HL-60 (cell line): ENCODE results near the gene RIPK3.

Experiments used
- DNase-seq, 2 experiments: peaks; one replicate each; pipeline ENCODE4 v3.0.0-alpha.2; 2010 to 2020; ENCODE audit warnings: low read depth in 1 of 2, low spot score in 1 of 2
- H3K27ac ChIP-seq: fragments of 250-450 bp; sonication (Bioruptor Pico); replicated peaks from 2 replicates; pipeline ENCODE4 v1.5.1; 2020; ENCODE audit warnings: mild to moderate bottlenecking, moderate library complexity
- H3K27me3 ChIP-seq: fragments of 250-450 bp; sonication (Bioruptor Pico); 2 replicates; pipeline ENCODE4 v1.5.1; 2021; ENCODE audit warnings: mild to moderate bottlenecking, moderate library complexity; ENCODE audit not compliant: insufficient read depth, poor library complexity, severe bottlenecking
- H3K4me3 ChIP-seq: replicated peaks from 2 replicates; pipeline ENCODE4 v1.5.1; 2011; ENCODE audit warnings: mild to moderate bottlenecking, control low read depth, low read length; ENCODE audit not compliant: insufficient read depth
- CTCF ChIP-seq: IDR thresholded peaks from one replicate; pipeline ENCODE4 v1.5.1; 2011; ENCODE audit warnings: low read length, control low read depth, inconsistent platforms; ENCODE audit not compliant: insufficient read depth
- GABPA ChIP-seq: IDR thresholded peaks from 2 replicates; pipeline ENCODE4 v1.6.1; 2012; ENCODE audit warnings: low read depth
- POLR2AphosphoS5 ChIP-seq: IDR thresholded peaks from 2 replicates; pipeline ENCODE4 v1.6.1; 2012; ENCODE audit warnings: low read depth
- REST ChIP-seq: IDR thresholded peaks from 2 replicates; pipeline ENCODE4 v1.6.1; 2012; ENCODE audit warnings: low read depth; ENCODE audit not compliant: insufficient replicate concordance
- SPI1 ChIP-seq: IDR thresholded peaks from 2 replicates; pipeline ENCODE4 v1.6.1; 2012; ENCODE audit warnings: low read depth, mild to moderate bottlenecking, borderline replicate concordance

RIPK3 gene

GRCh38 chr14:24340606-24341005 lies 815 bp upstream of the RIPK3 start:
- H3K27me3 ChIP-seq = no peaks in the 10 kb centered on the region
- no peak overlapping the region for H3K27ac ChIP-seq
- DNase-seq = no peak
- no peak overlapping the region for H3K4me3 ChIP-seq
- no peak for TF ChIP-seq REST
- no peak for TF ChIP-seq CTCF
- TF ChIP-seq SPI1 = no peak
- no peak for TF ChIP-seq POLR2AphosphoS5
- TF ChIP-seq GABPA = no peak

GRCh38 chr14:24338843-24339242 lies 948 bp downstream of the RIPK3 start:
- Histone ChIP-seq H3K4me3 (peak overlapping the region; percentile 46), H3K27ac (no peak overlapping the region), H3K27me3 (peaks cover 8% of the 10 kb centered on the region)
- no peak for TF ChIP-seq POLR2AphosphoS5
- TF ChIP-seq GABPA = no peak
- TF ChIP-seq CTCF = no peak
- no peak for TF ChIP-seq SPI1
- TF ChIP-seq REST = no peak
- DNase-seq = no peak

- H3K27me3 ChIP-seq = peaks cover 8% of the 10 kb centered on the region
- TF ChIP-seq SPI1 (no peak), REST (no peak), GABPA (no peak), CTCF (no peak), POLR2AphosphoS5 (no peak)
- no peak overlapping the region for H3K4me3 ChIP-seq
- no peak overlapping the region for H3K27ac ChIP-seq
- DNase-seq = no peak
These were observed 2.0 kb downstream of the RIPK3 start for GRCh38 chr14:24337824-24338175.
